Stimulated activated CD8-positive, alpha-beta memory T cell treated with anti-CD3 and anti-CD28 coated beads, Interleukin-12 subunit alpha, Interleukin-12 subunit beta, amount 100 ng/mL, for 24 hours (primary cell): ENCODE results near the gene RAD9A.
"Not testable (repeated sequence)": the region's sequence is repeated elsewhere in the genome, so short reads cannot be mapped to it uniquely, and the experiment has no call there.

Experiments
- DNase-seq: peaks from one replicate; pipeline ENCODE4 v3.0.0-alpha.2; 2020; ENCODE audit errors: extremely low read depth

RAD9A gene

GRCh38 chr11:67395555-67396258, 3.9 kb downstream of the RAD9A start:
- DNase-seq, result no peak

- DNase-seq, result no peak
These were observed 4.4 kb downstream of the RAD9A start for GRCh38 chr11:67396259-67396581.

- DNase-seq, result no peak
These were observed 5.0 kb downstream of the RAD9A start for GRCh38 chr11:67396587-67397389.

DNA sequence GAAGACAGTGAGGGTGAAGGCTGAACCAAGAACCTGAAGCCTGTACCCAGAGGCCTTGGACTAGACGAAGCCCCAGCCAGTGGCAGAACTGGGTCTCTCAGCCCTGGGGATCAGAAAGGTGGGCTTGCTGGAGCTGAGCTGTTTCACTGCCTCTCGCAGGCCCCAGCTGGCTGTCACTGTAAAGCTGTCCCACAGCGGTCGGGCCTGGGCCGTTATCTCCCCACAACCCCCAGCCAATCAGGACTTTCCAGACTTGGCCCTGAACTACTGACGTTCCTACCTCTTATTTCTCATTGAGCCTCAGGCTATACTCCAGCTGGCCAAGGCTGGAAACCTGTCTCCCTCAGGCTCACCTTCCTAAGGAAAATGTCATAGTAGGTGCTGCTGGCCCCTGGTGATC, 5.8 kb downstream of the RAD9A start:
- DNase-seq, result no peak

DNA sequence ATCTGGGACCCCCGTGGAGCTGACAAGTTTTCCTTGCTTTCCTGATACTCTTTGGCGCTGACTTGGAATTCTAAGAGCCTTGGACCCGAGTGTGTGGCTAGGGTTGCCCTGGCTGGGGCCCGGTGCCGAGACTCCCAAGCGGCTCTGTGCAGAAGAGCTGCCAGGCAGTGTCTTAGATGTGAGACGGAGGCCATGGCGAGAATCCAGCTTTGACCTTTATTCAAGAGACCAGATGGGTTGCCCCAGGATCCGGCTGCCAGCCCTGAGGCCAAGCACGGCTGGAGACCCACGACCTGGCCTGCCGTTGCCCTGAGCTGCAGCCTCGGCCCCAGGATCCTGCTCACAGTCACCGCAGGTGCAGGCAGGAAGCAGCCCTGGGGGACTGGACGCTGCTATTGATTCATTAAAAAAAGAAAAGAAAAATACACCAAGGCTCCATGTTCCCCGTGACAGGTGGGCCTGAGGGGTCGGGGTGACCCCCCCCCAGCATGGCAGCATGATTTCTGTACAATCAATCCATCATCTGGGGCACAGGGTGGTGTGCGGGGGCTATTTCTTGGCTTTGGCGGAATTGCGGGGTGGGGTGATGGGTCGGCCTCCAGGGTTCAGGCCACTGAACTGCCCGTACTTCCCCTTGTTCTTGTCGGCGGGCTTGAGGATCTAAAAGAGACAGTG, 6.3 kb downstream of the RAD9A start:
- DNase-seq, result no peak

DNA sequence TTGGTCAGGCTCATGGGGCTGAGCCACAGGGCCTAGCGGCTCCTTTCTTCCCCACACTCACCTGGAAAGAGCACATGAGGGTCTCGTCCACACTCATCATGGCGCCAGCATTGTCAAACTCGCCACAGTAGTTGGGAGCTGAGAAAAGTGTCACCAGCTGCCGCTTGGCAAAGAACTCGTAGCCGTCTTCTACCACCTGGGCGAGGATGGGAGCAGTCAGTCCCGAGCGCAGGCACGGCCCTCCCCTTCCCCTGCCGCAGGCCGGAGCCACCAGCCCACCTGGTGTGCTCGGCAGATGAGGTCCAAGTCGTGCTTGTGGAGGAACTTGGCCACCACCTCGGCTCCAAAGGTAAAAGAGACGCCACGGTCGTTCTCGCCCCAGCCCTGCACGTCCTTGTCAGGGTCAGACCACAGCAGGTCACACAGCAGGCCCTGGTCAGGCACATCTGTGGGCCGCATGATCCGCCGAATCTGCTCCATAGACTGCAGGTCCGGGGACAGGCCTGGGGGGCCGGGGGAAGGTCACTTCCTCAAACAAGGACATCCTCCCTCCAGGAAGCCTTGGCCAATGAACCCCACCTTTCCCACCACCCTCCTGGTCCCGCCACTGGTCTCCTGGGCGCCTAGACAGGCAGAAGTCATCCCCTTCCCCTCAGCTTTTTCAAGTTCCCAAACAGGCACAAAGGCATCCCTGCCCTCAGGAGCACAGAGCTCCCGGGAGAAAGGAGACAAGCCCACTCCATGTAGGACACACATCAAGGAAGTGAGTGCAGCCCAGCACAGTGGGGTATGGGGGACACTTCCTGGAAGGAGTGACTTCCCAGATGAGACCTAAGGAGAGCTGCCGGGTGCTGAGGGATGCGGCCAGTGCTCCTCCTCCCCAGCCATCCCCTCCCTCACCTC, 7.1 kb downstream of the RAD9A start:
- DNase-seq, result no peak

GRCh38 chr11:67400251-67400941, 8.6 kb downstream of the RAD9A start:
- no peak for DNase-seq

DNA sequence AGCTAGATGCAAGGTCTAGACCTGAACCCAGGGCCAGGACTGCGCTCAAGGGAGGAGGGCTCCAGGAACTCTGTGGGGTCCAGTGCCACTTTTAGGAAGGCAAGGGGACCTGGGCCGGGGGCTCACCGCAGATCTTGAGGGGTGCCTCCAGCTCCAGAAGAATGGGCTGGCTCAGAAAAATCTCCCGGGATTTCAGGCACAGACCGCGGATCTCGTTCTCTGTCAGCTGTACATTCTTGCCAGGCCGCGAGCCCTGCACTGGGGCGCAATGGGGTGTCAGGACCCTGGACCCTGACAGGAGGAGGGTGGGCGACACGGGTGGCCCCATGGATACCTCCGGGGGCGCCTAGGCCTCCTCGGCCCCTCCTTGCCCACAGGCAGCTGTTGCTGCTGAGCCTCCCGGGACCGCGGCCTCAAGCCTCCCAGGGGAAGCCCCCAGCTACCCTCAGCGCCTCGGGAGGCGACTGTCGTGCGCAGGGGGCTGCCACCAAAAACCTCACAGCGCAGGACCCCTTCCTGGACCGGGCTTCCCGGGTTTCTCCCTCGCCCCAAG, 9.2 kb downstream of the RAD9A start:
- DNase-seq, result no peak

GRCh38 chr11:67401495-67402191, 9.9 kb downstream of the RAD9A start, which contains the start of gene PPP1CA:
PPP1CA (minus strand) TSS chr11:67401858; CDS start chr11:67401782, 76 bp downstream.
- peak; percentile 75 for DNase-seq

DNA sequence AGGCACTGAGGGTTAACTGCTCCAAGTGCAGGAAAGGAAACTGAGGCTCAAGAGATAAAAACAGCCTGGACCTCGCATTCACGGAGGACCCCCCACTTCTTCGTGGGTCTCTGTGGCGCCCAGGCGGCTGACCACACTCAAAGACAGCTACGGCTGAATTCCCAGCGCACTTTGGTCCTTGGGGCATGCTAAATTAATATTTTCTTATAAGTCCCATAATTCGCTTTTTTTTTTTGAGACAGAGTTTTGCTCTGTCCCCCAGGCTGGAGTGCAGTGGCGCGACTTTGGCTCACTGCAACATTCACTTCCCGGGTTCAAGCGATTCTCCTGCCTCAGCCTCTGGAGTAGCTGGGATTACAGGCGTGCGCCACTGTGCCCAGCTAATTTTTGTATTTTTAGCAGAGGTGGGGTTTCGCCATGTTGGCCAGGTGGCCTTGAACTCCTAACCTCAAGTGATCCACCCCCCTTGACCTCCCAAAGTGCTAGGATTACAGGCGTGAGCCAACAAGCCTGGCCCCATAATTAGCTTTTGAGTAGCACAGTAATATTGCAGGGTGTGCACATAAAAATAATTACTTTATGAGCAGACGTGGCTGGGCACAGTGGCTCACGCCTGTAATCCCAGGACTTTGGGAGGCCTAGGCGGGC, 10.5 kb downstream of the RAD9A start:
- not testable (repeated sequence) for DNase-seq

GRCh38 chr11:67403085-67403484, 11.3 kb downstream of the RAD9A start:
- DNase-seq, result not testable (repeated sequence)

DNA sequence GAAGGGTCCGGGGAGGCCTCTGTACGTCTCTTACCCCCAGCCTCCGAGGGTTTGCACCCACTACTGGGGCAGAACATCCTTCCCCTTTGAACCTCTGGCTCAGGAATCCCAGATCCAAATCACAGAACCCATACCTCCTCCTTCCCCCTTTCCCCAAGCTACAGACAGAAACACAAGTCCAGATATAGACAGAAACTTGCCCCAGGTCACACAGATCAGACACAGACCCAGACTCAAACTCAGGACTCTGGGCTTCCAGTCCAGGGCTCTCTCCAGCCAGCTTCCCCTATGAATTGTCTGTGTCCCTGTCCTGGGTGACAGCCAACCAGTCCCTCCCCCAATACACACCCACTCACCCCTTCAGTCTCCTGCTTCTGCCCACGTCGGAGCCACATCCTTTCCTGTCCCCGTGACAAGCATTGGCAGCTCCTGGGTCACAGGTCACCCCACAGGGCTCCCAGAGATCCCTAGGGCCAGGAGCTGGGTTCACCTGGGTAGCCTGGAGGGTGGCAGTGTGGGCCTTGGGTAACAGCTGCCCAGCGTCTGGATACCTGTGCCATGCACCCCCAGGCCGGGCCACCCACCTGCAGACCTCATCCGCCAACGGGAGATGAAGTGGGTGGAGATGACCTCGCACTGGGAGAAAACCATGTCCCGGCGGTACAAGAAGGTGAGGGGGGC, 12.9 kb downstream of the RAD9A start:
- no peak for DNase-seq

GRCh38 chr11:67405196-67405567, 13.4 kb downstream of the RAD9A start:
- no peak for DNase-seq

- no peak for DNase-seq
These were observed 14.0 kb downstream of the RAD9A start for GRCh38 chr11:67405688-67406339.

DNA sequence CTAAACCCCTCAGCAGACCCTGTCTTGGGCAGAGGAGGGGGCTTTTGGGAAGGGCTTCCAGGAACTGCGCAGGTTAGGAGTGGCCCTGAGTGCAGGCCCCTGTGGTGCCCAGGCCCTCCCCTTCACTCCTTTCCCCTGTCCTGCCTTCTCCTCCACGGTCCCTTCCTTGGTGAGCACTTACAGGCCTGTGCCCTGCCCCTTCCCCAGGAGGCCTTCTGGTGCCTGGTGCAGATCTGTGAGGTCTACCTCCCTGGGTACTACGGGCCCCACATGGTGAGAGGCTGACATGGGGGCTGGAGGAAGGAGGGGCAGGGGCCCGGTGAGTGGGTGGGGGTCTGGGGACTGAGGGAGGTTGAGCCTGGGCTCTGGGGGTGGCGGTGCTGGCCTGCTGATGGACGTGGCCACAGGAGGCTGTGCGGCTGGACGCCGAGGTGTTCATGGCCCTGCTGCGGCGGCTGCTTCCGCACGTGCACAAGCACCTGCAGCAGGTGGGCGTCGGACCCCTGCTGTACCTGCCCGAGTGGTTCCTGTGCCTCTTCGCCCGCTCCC, 14.7 kb downstream of the RAD9A start:
- no peak for DNase-seq

- no peak for DNase-seq
These were observed 15.3 kb downstream of the RAD9A start for GRCh38 chr11:67406969-67407687.

DNA sequence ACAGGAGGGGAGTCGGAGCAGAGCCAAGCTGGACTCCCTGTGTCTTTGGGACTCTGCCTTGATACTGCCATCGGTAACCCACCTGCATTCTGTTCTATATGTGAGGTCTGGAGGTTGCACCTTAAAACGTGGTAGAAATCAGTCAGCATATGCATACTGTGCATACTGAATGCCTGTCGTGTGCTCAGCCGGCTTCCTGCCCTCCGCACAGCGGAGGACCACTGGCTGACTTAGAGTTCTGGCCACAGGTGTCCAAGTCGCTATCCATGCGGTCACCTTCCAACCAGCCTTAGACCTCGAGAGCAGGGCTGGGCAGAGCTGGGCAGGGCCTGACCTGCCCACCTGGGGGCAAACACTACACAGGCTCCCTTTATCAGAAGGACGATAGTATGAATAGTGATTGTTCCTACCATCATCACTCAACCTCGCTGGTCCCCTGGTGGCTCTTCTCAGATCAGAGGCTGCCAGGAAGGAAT, 15.9 kb downstream of the RAD9A start:
- no peak for DNase-seq
